Fibroblast of the aortic adventitia (primary cell): ENCODE measurements around the gene AMIGO2. TPM values are rescaled to one million over a fixed set of nuclear protein-coding genes. Genes with fewer than 3 reads are reported as not detected.

ENCODE experiments used
- DNase-seq: peaks from one replicate; pipeline ENCODE4 v3.0.0-alpha.2; 2010; ENCODE audit warnings: low read depth
- H3K4me3 ChIP-seq: 2 replicates; pipeline ENCODE4 v1.5.1; 2011; ENCODE audit warnings: low read depth, mild to moderate bottlenecking, control low read depth, low read length, moderate library complexity
- CTCF ChIP-seq: IDR thresholded peaks from 2 replicates; pipeline ENCODE4 v1.5.1; 2011; ENCODE audit warnings: mild to moderate bottlenecking, low read length, control low read depth, inconsistent platforms; ENCODE audit not compliant: insufficient read depth
- total RNA-seq: library from RNA; depleted of rRNA; stranded (reverse); fragments of >200 nt; gene quantifications from 2 replicates; pipeline ENCODE4 v1.2.3, GENCODE V29; 2012; ENCODE audit warnings: low replicate concordance

Gene AMIGO2
- total RNA-seq, 1 donor, result 3.7 TPM

GRCh38 chr12:47080725-47081502 lies 1.2 kb upstream of the AMIGO2 start:
- peak overlapping the region; percentile 82 for H3K4me3 ChIP-seq
- no peak for TF ChIP-seq CTCF
- peak; percentile 53 for DNase-seq

GRCh38 chr12:47079981-47080724 lies 394 bp upstream of the AMIGO2 start:
- peak overlapping the region; percentile 82 for H3K4me3 ChIP-seq
- no peak for TF ChIP-seq CTCF
- DNase-seq, result peak; percentile 73

- no peak for TF ChIP-seq CTCF
- peak overlapping the region; percentile 82 for H3K4me3 ChIP-seq
- DNase-seq, result no peak
Observed at GRCh38 chr12:47078733-47079467, 859 bp downstream of the AMIGO2 start.

- TF ChIP-seq CTCF, result no peak
- no peak for DNase-seq
- peak overlapping the region; percentile 82 for H3K4me3 ChIP-seq
Observed at GRCh38 chr12:47078086-47078395, 1.7 kb downstream of the AMIGO2 start.

GRCh38 chr12:47077206-47078085 lies 2.3 kb downstream of the AMIGO2 start:
- DNase-seq, result no peak
- TF ChIP-seq CTCF, result no peak
- peak overlapping the region; percentile 2 for H3K4me3 ChIP-seq
